HPDE6-E6E7 (cell line): ENCODE results near the gene ALG3.

Source experiments
- DNase-seq: peaks from one replicate; pipeline ENCODE4 v3.0.0; 2011; ENCODE audit warnings: missing footprints; ENCODE audit errors: extremely low spot score

Gene ALG3

DNA sequence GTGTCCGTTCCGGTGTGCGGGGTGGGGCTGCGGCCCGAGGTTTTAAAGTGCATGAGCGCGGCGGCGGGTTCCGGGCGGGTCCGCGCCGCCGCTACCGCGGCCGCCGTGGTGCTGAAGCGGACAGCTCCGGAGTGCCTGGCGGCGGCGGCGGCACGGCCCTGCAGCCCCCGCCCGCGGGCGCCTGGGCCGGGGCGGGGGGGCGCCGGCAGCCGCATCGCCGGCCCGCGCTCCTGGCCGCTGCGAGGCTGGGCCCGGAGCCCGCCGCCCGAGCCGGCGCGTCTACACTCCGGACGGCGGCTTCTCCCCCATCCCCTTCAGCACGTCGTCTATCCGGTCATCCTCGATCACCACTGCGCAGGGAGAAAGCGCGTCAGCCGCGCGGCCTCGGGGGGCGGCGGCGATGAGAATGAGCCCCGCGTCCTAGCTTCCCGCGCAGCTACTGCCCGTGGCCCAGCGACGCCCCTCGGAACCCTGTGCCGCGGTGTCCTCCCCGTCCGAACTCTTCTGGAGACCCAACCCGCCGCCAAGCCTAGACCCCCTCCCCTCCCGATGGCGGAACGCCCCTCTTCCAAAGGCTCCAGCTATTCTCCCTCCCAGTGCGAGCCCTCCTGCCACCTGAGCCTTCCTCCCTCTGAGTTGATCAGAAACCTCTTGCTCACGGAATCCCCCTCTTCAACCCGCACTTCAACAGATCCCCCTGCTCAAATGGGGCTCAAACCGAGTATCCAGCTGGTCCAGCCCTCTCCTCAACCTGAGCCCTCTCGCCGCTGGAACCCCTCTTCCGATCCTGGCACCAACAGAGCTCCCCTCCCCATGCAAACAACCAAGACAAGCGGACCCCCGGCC lies 11.3 kb upstream of the ALG3 start:
- DNase-seq, result no peak

DNA sequence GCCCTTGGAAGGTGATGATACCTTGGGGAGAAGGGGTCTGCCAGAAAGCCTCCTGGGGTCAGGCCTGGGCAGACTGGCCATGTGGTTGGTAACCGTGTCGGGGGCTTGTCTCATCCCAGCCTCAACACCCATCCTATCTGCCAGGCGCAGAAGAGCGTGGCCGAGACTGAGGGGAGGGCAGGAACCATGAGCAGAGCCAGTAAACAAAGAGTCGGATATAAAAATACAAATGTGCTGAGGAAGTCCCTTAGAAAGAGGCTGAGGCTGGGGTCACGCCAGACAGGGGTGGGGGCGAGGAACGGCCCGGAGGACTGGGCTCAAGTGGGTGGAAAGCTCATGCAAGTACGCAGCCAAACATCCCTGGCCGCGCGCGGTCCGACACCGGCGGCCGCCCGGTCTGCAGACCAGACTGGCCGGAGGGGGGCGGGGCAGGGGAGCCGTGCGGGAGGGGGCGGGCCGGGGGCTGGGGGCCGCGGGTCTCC lies 10.7 kb upstream of the ALG3 start:
- DNase-seq, result no peak

DNA sequence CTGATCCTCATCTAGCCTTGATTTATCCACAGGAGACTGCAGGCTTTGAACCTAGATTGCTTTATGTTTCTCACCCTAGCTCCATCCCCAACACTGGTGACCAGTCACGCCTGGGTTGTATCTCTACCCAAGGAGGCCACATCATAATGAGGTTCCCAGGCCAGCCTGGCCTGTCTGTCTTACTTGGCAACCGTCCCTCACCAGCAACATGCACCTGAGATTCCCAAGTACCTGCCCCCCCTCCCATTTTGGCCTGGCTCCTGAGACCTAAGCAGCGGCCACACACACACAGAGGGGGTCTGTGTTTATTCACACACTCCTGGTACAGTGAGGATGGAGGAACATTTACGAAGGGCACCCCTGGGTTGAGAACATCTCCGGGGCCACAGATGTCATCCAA lies 10.2 kb upstream of the ALG3 start:
- no peak for DNase-seq

DNA sequence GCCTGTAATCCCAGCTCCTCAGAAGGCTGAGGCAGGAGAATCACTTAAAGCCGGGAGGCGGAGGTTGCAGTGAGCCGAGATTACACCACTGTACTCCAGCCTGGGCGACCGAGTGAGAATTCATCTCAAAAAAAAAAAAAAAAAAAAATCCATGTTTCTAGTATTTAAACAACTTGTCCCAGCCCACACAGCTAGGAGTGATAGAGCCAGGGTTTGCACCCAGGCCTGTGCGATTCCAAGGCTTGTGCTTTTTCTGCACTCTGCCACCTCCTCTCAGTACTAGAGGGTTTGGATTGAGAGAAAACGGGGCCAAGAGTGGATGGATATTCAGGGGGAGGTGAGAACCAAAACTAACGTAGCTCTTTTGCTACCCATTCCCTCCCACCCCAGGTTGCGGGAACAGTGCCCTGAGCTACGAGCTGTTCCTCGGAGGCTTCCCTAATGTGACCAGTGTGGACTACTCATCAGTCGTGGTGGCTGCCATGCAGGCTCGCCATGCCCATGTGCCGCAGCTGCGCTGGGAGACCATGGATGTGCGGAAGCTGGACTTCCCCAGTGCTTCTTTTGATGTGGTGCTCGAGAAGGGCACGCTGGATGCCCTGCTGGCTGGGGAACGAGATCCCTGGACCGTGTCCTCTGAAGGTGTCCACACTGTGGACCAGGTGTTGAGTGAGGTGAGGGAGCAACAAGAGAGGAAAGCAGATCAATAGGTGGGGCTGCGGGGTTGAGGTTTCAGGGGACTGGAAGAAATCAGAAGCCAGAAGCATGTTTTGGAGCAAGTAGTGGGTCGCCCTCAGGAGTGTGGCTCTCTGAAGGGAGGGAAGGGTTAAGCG lies 8.5 kb upstream of the ALG3 start:
- no peak for DNase-seq

DNA sequence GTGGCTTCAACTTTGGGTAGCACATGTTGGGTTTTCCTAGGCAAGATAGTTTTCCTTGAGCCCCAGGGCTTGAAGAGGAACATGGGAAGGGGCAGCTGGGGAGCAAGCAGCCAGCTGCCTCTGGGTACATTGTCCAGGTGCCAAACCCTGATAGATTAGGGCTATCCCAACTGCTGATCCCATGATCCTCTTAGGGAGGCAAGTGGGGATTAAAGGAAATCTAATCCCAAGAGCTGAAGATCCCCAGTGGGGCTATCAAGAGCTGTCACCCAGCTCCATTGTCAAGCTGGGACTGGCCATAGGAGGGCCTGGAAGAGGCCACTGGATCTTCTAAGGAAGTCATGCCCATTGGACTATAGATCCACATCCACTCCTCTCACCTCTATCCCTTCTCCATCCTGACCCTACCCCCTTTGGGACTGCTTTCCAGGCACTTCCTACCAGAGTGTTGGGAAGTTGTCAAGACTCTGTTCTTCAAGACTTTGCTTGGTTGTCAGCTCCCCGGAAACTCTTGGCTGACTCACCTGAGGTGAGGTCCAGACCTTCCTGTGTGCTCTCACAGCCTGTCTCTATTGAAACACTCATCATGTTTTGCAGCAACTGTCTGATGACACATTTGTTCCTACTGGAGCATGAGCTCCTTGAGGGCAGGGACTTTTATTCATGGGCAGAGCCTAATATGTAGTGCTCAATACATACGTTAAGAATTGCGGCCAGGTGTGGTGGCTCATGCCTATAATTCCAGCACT lies 6.7 kb upstream of the ALG3 start:
- DNase-seq, result no peak

DNA sequence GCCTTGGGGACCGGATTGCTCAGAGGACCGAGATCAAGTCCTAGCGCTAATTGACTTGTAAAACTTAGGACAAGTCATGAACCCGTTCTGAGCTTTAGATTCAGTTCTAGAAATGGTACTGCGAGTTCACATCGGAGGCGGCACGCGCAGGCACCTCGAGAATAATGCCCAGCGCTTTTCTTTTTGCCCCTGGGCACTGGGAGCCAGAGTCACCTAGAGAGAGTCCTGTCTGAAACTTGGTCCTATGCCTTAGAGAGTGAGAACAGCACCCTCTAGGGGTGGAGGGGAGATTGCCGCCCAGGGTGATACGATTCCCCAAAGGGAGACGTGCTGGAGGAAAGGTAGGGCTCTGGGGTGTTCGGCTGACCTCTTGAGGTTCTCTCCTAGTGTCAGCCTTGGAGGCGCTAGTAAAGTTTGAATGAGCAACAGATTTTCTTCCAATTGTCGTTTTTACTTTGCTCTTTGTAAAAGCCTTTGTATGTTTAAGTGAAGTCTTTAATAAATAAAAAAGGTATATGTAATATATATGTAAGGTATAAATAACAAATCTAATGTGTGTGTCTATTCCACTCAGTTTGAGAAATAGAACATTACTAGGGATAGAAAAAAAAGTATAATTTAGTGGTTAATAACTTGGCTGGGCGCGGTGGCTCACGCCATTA lies 1.5 kb upstream of the ALG3 start:
- peak; percentile 88 for DNase-seq

DNA sequence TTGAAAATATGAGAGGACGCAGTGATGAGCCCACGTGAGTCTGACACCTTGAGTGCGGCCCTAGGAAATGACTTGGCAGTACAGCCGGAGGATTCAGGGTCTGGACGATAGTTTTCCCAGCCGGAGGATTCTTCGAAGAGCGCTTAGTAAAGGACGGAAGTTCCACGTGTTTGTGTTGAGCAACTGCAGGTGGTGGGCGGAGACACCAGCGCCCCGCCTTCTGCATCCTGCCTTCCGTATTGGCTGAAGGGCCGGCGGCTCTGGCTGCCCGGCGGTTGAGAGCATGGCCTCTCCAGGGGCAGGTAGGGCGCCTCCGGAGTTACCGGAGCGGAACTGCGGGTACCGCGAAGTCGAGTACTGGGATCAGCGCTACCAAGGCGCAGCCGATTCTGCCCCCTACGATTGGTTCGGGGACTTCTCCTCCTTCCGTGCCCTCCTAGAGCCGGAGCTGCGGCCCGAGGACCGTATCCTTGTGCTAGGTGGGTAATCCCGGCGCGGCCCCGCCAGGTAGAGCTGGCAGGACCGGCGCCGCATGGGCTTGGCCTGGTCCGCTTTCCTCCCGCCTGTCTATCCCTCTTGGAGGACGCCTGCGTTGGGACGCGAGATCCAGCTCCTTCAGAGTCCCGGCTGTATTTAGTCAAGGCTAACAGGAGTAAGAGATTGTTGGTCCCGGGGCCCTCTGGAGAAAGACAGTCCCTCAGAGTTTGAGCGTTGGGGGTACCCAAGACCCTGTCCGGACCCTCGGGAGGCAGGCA lies 827 bp upstream of the ALG3 start, which contains the start of gene EEF1AKMT4:
TSS of gene EEF1AKMT4 (plus strand) at position 261 of the 755 bp plus-strand sequence. CDS start at position 284, 23 bp downstream.
- peak; percentile 92 for DNase-seq

DNA sequence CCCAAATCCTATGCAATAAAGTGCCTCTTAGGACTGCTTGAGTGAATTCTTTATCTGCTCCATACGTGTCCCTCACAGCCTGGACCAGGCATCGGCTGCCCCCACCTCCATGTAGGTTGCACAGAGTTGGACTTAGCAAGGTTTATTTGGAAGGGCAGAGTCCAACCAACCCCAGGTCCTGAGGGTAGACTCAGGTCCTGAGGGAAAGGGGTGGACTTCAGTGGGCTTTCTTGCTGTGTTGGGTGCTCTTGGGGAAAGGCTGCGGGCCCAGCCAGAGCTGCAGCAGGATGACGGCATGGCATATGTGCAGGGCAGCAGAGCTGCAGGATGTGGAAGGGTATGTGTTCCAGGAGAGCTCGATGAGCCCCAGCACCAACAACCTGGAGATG lies 6.5 kb downstream of the ALG3 start:
- no peak for DNase-seq

DNA sequence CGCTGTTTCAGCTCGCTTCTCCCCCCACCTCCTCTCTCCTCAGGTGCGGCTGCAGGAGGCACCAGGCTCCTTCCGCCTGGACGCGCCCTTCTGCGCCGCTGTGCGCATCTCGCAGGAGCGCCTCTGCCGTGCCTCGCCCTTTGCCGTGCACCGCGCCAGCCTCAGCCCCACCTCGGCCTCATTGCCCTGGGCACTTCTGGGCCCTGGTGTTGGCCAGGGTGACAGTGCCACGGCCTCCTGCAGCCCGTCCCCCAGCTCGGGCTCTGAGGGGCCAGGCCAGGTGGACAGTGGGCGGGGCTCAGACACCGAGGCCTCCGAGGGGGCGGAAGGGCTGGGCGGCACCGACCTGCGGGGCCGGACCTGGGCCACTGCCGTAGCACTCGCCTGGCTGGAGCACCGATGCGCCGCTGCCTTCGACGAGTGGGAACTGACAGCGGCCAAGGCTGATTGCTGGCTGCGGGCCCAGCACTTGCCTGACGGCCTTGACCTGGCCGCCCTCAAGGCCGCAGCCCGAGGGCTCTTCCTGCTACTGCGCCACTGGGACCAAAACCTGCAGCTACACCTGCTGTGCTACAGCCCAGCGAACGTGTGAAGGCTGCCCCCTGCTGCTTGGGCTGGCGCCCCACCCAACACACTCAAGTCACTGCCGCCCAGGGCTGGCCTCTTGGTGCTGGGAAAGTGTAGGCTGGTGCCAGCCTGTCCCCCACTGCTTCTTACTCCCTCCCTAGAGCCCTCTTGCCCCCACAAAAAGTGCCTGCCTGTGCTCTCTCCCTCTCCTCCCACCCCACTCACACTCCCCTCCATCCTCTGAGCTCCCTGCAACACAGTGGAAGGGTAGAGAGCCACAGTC lies 7.1 kb downstream of the ALG3 start:
- DNase-seq, result no peak

DNA sequence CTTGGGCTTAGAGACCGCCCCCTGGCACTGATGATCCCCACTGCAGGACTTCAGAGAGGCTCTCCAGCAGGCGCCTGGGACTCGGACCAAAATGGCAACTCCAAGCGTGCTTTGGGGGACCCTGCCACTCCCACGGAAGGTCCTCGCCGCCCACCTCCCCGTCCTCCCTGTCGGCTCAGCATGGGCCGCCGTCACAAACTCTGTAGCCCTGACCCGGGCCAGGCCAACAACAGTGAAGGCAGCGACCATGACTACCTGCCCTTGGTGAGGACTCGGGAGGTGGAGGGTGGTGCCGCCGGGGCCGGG lies 7.7 kb downstream of the ALG3 start:
- DNase-seq, result no peak

DNA sequence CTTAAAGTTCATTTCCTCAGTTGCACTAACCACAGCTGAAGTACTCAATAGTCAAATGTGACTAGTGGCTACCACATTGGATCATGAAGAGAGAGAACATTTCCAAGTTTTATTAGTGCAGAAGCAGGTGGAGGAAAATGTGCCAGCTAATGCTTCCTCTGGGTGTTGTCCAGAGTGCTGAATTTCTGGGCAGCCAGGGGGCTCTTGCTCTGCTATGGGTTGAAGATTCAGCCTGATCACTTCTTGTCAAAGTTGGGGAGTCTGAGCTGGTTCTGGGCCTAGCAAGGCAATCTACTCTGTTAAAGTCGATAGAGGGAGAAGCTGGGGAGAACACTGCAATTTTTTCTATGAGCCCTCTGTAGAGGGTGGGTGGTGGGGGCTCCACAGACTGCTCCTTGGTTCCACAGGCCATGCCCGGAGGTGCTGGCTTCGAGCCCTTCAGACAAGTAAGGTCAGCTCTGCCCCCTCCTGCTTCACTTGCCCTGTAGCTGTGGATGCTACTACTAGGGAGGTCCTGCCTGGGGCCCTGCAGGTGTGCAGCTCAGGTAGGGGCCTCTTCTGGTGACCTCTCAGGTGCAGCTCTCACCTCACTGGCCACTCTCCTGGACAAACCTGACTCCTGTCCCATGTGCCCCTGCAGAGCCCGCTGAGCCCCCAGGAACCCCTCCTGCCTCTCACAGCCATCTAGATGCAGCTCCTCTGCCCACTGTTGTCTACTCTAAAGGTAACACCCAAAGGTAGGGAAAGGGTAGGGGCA lies 8.2 kb downstream of the ALG3 start:
- DNase-seq, result no peak

DNA sequence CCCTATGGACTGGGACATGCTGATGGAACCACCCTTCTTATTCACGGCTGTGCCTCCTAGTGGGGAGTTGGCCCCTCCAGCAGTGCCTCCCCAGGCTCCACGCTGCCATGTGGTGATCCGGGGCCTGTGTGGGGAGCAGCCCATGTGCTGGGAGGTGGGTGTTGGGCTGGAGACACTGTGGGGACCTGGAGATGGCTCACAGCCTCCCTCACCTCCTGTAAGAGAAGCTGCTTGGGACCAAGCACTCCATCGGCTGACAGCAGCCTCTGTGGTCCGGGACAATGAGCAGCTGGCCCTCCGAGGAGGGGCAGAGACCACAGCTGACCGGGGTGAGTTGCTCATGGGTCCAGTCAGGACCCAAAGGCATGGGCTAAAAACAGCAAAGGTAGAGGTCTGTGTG lies 9.1 kb downstream of the ALG3 start:
- no peak for DNase-seq

DNA sequence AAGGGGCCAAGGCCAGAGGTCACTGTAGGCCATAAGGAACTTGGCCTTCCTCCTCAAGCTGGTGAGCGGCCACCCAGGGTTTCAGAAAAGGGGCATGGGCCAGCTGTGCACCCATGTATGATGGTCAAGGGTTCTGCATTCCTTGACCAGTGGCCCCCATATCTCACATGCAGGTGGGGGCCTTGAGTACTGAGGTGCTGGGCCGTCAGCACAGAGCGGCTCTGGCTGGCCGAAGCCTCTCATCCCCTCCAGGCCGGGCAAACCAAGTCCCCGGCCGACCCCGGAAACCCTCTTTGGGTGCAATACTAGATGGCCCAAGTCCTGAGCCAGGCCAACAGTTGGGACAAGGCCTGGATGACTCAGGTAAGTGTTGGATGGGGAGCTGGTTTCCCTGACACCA lies 9.5 kb downstream of the ALG3 start:
- DNase-seq, result no peak

DNA sequence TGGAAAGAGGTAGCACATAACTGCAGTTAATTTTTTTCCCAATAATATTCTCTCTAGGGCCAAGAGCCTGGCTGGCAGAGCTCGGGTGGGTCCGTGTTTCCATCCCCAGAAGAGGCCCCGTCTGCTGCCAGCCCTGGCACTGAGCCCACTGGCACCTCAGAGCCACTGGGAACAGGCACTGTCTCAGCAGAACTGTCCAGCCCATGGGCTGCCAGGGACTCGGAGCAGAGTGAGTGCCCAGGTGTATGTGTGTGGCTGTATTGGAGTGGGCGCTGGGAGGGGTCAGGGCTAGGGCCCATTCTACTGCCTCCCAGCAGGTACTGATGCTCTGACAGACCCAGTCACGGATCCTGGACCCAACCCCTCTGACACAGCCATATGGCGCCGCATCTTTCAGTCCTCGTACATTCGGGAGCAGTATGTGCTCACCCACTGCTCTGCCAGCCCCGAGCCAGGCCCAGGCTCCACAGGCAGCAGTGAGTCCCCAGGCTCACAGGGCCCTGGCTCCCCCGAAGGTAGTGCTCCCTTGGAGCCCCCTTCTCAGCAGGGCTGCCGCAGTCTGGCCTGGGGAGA lies 10.4 kb downstream of the ALG3 start:
- DNase-seq, result no peak

DNA sequence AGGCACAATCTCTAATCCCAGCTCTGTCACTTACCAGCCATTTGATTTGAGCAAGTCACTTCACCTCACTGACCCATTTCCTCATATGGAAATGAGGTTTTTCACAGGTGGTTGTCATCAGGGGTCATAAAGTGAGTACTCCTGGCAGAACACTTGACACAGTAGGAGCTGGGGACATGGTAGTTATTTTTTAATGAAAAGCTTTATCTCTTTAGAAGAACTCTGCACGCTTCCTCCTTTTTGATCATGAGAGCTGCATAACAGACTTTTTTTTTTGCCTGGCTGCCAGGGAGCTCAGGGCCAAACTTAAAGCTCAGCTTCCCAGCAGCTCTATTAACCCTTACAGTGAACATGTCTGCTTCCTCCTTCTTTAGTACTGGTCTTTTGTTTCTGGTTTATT lies 11.0 kb downstream of the ALG3 start:
- DNase-seq, result no peak

DNA sequence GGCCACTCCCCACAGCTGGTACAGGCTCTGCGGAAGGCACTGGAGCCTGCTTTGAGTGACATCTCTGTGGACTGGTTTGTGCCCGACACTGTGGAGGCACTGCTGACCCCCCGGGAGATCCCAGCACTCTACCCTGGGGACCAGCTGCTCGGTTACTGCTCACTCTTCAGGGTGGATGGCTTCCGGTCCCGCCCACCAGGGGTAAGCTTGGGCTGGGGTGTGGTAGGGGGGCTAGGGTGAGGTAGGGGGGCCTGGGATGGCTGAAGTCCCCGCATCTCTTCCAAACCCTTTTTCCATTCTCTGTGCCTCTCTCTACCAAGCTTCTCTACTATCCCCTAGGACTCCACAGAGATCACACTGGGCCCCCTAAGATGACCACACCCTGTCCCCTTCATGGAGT lies 11.6 kb downstream of the ALG3 start:
- DNase-seq, result no peak

DNA sequence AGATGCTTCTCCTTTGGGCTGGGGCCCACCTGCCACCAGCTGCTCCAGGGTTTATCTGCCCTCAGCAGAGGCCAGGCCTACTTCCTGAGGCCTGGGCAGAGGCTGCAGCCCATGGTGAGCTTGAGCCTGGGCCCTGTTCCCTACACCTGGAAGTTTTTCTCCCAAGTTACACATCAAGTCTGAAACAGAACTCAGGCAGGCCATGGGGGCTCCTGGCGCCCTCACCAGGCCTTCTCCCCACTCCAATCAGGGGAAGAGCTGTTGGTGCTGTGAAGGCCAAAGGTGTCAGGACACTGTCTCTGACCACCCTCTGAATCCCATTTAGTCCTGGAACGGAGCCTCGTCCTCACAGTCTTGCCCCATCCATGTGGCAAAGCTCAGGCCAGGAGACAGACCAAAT lies 12.1 kb downstream of the ALG3 start:
- no peak for DNase-seq

DNA sequence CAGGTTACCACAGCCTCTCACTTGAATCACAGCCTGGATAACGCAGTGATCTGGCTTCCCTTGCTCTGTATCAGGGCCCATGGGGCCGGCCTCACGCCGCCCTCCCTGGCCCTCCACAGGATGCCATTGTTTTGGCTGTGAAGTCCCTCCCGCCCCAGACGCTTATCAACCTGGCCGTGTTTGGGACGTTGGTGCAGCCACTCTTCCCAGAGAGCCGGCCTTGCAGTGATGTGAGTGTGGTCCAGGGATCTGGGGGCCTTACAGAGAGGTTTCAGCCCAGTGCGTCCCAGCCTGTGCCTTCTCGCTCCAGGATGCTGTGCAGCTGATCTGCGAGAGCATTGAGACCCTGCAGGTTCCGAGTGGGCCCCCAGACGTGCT lies 12.7 kb downstream of the ALG3 start:
- no peak for DNase-seq
